Neural progenitor cell (in vitro differentiated cells): ENCODE measurements around the gene EDIL3. TPM values are rescaled to one million over a fixed set of nuclear protein-coding genes. Genes with fewer than 3 reads are reported as not detected.

Experiments
- DNase-seq: peaks from one replicate; pipeline ENCODE4 v3.0.0-alpha.2; 2016; ENCODE audit warnings: low spot score
- H2AFZ ChIP-seq: fragments of 200-600 bp; sonication (generic); replicated peaks from 2 replicates; pipeline ENCODE4 v1.6.1; 2016; ENCODE audit warnings: antibody characterized with exemption
- H3F3A ChIP-seq: fragments of 200-600 bp; sonication (generic); 2 replicates; pipeline ENCODE4 v1.6.1; 2016; ENCODE audit warnings: antibody characterized with exemption, low read depth
- H3K27ac ChIP-seq: fragments of 200-600 bp; sonication (generic); 2 replicates; pipeline ENCODE4 v1.5.1; 2016; ENCODE audit warnings: mild to moderate bottlenecking
- H3K27me3 ChIP-seq: fragments of 200-600 bp; sonication (generic); 2 replicates; pipeline ENCODE4 v1.6.1; 2016; ENCODE audit warnings: mild to moderate bottlenecking, moderate library complexity
- H3K36me3 ChIP-seq: fragments of 200-600 bp; sonication (generic); 2 replicates; pipeline ENCODE4 v1.5.1; 2016
- H3K4me1 ChIP-seq: fragments of 200-600 bp; sonication (generic); 2 replicates; pipeline ENCODE4 v1.6.1; 2016; ENCODE audit warnings: mixed run types
- H3K4me2 ChIP-seq: fragments of 200-600 bp; sonication (generic); 2 replicates; pipeline ENCODE4 v1.6.1; 2016
- H3K4me3 ChIP-seq: fragments of 200-600 bp; sonication (generic); 2 replicates; pipeline ENCODE4 v1.5.1; 2016
- H3K79me2 ChIP-seq: fragments of 200-600 bp; sonication (generic); 2 replicates; pipeline ENCODE4 v1.6.1; 2016; ENCODE audit warnings: low read depth
- H3K9ac ChIP-seq: fragments of 200-600 bp; sonication (generic); 2 replicates; pipeline ENCODE4 v1.6.1; 2016
- H3K9me3 ChIP-seq: fragments of 200-600 bp; sonication (generic); 2 replicates; pipeline ENCODE4 v1.5.1; 2016; ENCODE audit warnings: low read depth
- H4K20me1 ChIP-seq: fragments of 200-600 bp; sonication (generic); 2 replicates; pipeline ENCODE4 v1.6.1; 2016; ENCODE audit warnings: low read depth
- H3K27ac Mint-ChIP-seq: 3 replicates; pipeline ENCODE4 v1.8.0; 2021; ENCODE audit warnings: mixed read lengths
- H3K27me3 Mint-ChIP-seq: 2 replicates; pipeline ENCODE4 v1.8.0; 2022; ENCODE audit warnings: low read depth, mild to moderate bottlenecking, inconsistent platforms, moderate library complexity, mixed read lengths; ENCODE audit not compliant: insufficient read depth
- H3K36me3 Mint-ChIP-seq: 3 replicates; pipeline ENCODE4 v1.8.0; 2021; ENCODE audit warnings: mixed read lengths
- H3K4me1 Mint-ChIP-seq: 3 replicates; pipeline ENCODE4 v1.8.0; 2021; ENCODE audit warnings: mixed read lengths
- H3K4me3 Mint-ChIP-seq: 3 replicates; pipeline ENCODE4 v1.8.0; 2021; ENCODE audit warnings: mild to moderate bottlenecking, moderate library complexity, mixed read lengths
- H3K9me3 Mint-ChIP-seq: 3 replicates; pipeline ENCODE4 v1.8.0; 2020; ENCODE audit warnings: mixed read lengths
- EZH2 ChIP-seq: fragments of 200-600 bp; sonication (generic); IDR thresholded peaks from 2 replicates; pipeline ENCODE4 v1.6.1; 2017; ENCODE audit warnings: antibody characterized with exemption, mild to moderate bottlenecking, moderate library complexity
- EZH2phosphoT487 ChIP-seq: fragments of 200-600 bp; sonication (generic); IDR thresholded peaks from 2 replicates; pipeline ENCODE4 v1.6.1; 2017; ENCODE audit warnings: antibody characterized with exemption
- total RNA-seq: library from RNA; depleted of rRNA; stranded (reverse); fragments of >200 nt; gene quantifications from 2 replicates; pipeline ENCODE4 v1.2.3, GENCODE V29; 2015; ENCODE audit warnings: low replicate concordance
- TF ChIP-seq, protein P1 (sequence below): fragments of 200-600 bp; sonication (generic); IDR thresholded peaks from 2 replicates; pipeline ENCODE4 v1.5.1; 2017; ENCODE audit warnings: antibody characterized with exemption, mild to moderate bottlenecking

The EDIL3 gene
- total RNA-seq, 1 donor from 2014 or later = 13.8 TPM

DNA sequence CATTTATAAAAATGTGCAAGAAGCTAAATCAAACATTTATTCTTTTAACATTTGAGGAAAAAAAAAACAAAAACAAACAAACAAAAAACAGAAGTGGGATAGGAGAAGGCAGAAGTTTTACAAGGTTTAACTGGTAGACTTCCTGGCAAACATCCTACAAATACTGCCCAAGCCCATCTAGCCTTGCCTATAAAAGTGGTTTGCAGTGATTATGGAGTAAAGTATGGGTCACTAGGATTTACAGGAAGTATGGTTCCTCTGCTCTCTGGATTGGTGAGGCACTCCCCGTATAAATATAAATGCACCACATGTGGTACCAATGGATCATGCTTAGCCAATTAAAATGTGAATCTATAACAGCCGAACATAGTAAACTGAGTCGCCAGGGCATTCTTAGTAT is 291.9 kb downstream of the EDIL3 start:
- H3K9me3 Mint-ChIP-seq = peaks cover 19% of the 10 kb centered on the region
- no peak overlapping the region for H3K27ac ChIP-seq
- H3K27me3 ChIP-seq = no peaks in the 10 kb centered on the region
- H3K9me3 ChIP-seq = no peaks in the 10 kb centered on the region
- H3K4me2 ChIP-seq = no peak overlapping the region
- peaks cover 20% of the 10 kb centered on the region for H3K4me1 Mint-ChIP-seq
- TF ChIP-seq, protein P1, sequence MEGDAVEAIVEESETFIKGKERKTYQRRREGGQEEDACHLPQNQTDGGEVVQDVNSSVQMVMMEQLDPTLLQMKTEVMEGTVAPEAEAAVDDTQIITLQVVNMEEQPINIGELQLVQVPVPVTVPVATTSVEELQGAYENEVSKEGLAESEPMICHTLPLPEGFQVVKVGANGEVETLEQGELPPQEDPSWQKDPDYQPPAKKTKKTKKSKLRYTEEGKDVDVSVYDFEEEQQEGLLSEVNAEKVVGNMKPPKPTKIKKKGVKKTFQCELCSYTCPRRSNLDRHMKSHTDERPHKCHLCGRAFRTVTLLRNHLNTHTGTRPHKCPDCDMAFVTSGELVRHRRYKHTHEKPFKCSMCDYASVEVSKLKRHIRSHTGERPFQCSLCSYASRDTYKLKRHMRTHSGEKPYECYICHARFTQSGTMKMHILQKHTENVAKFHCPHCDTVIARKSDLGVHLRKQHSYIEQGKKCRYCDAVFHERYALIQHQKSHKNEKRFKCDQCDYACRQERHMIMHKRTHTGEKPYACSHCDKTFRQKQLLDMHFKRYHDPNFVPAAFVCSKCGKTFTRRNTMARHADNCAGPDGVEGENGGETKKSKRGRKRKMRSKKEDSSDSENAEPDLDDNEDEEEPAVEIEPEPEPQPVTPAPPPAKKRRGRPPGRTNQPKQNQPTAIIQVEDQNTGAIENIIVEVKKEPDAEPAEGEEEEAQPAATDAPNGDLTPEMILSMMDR = no peak
- TF ChIP-seq EZH2phosphoT487 (no peak), EZH2 (no peak)
- no peak overlapping the region for H3K9ac ChIP-seq
- H3K27ac Mint-ChIP-seq = peak overlapping the region; percentile 39
- H2AFZ ChIP-seq = no peak overlapping the region
- no peaks in the 10 kb centered on the region for H3K79me2 ChIP-seq
- no peaks in the 10 kb centered on the region for H3K27me3 Mint-ChIP-seq
- peaks cover 18% of the 10 kb centered on the region for H3K4me1 ChIP-seq
- H3K36me3 Mint-ChIP-seq = peaks cover 6% of the 10 kb centered on the region
- no peaks in the 10 kb centered on the region for H3K36me3 ChIP-seq
- H3K4me3 Mint-ChIP-seq = no peak overlapping the region
- DNase-seq = no peak
- H4K20me1 ChIP-seq = no peaks in the 10 kb centered on the region
- H3K4me3 ChIP-seq = no peak overlapping the region
- H3F3A ChIP-seq = no peaks in the 10 kb centered on the region

DNA sequence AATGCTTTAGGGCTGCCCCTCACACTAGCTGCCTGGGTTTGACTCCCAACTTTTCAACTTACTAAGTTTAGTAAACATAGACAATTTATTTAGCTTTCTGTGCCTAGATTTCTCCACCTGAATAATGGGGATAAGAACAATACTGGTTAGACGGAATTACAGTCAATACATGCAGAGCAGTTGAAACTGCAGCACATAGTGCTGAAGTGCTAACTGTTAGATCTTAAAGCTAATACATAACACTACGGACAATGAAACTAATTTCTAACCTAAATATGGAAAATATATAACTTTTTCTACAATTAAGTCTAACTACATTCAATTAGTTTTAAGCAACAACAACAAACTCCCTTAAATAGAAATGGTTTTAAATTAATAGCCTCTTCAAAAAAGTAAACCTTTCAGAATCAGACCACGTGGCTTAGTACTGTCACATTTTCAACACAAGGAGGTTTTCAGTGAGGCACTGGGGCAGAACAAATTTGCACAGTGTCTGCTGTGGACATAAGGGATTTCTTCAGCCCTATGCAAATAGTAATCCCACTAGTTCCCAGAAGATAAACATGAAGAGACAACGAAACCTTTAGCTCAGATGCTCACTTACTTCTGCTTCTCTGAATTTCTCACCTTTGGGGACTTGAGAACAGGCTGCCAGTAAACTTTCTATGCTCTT is 293.4 kb downstream of the EDIL3 start:
- no peak overlapping the region for H3K27ac Mint-ChIP-seq
- peak; percentile 65 for DNase-seq
- H3K27ac ChIP-seq = no peak overlapping the region
- peaks cover 18% of the 10 kb centered on the region for H3K4me1 ChIP-seq
- no peaks in the 10 kb centered on the region for H4K20me1 ChIP-seq
- H3K4me3 Mint-ChIP-seq = no peak overlapping the region
- H2AFZ ChIP-seq = no peak overlapping the region
- no peak for TF ChIP-seq EZH2
- no peak for TF ChIP-seq EZH2phosphoT487
- TF ChIP-seq, protein P1 = no peak
- H3K9me3 ChIP-seq = no peaks in the 10 kb centered on the region
- no peaks in the 10 kb centered on the region for H3K27me3 ChIP-seq
- H3F3A ChIP-seq = no peaks in the 10 kb centered on the region
- H3K9ac ChIP-seq = no peak overlapping the region
- H3K4me3 ChIP-seq = no peak overlapping the region
- peaks cover 4% of the 10 kb centered on the region for H3K36me3 Mint-ChIP-seq
- H3K9me3 Mint-ChIP-seq = peaks cover 10% of the 10 kb centered on the region
- H3K36me3 ChIP-seq = no peaks in the 10 kb centered on the region
- no peaks in the 10 kb centered on the region for H3K27me3 Mint-ChIP-seq
- H3K4me1 Mint-ChIP-seq = peaks cover 22% of the 10 kb centered on the region
- H3K79me2 ChIP-seq = no peaks in the 10 kb centered on the region
- H3K4me2 ChIP-seq = peak overlapping the region; percentile 39

DNA sequence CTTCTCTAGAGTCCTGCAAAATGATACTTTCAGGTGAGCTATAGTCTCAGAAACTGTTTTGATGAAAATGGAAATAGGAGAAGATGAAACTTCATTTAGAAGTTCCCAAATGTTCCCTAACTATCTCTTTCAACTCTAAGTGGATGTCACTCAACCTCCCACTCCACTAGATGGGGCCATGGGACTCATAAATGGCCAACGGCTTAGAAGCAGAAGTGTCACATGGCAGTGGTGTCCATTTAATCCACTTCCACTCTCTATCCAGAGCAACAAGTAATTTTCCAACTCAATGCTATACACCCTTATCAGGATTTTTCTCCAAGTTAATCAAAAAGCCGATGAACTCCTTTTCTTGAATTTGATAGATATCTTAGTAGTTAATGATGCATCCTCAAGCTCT is 295.7 kb downstream of the EDIL3 start:
- H3K4me2 ChIP-seq = no peak overlapping the region
- H3K9me3 ChIP-seq = no peaks in the 10 kb centered on the region
- no peaks in the 10 kb centered on the region for H3F3A ChIP-seq
- no peak overlapping the region for H3K27ac ChIP-seq
- H3K4me3 ChIP-seq = no peak overlapping the region
- no peaks in the 10 kb centered on the region for H4K20me1 ChIP-seq
- peaks cover 31% of the 10 kb centered on the region for H3K4me1 Mint-ChIP-seq
- no peak overlapping the region for H3K4me3 Mint-ChIP-seq
- no peak overlapping the region for H3K9ac ChIP-seq
- no peaks in the 10 kb centered on the region for H3K27me3 ChIP-seq
- H3K4me1 ChIP-seq = peaks cover 18% of the 10 kb centered on the region
- peak; percentile 16 for DNase-seq
- H3K79me2 ChIP-seq = no peaks in the 10 kb centered on the region
- no peaks in the 10 kb centered on the region for H3K27me3 Mint-ChIP-seq
- no peak overlapping the region for H3K27ac Mint-ChIP-seq
- H3K36me3 ChIP-seq = no peaks in the 10 kb centered on the region
- H3K36me3 Mint-ChIP-seq = no peaks in the 10 kb centered on the region
- TF ChIP-seq, protein P1 = peak; percentile 32
- TF ChIP-seq EZH2phosphoT487 = no peak
- TF ChIP-seq EZH2 = no peak
- no peak overlapping the region for H2AFZ ChIP-seq
- peaks cover 2% of the 10 kb centered on the region for H3K9me3 Mint-ChIP-seq
